Subcutaneous abdominal adipose tissue (tissue), 5 donors: ENCODE data around the gene USP5.
"Not testable (repeated sequence)": the region's sequence is repeated elsewhere in the genome, so short reads cannot be mapped to it uniquely, and the experiment has no call there.

Experiments used
- H3K27ac ChIP-seq: one replicate; pipeline ENCODE4 v1.7.0; 2013; ENCODE audit warnings: low read depth, mild to moderate bottlenecking, inconsistent platforms, low read length, moderate library complexity
- H3K27me3 ChIP-seq, 5 donors: one replicate each; pipeline ENCODE4 v1.7.0; 2013; ENCODE audit warnings: low read length in 5 of 5, inconsistent platforms in 1 of 5; ENCODE audit not compliant: control insufficient read depth in 5 of 5, insufficient read depth in 4 of 5
- H3K36me3 ChIP-seq, 5 donors: one replicate each; pipeline ENCODE4 v1.7.0; 2013; ENCODE audit warnings: low read length in 5 of 5; ENCODE audit not compliant: control insufficient read depth in 5 of 5, insufficient read depth in 5 of 5
- H3K4me1 ChIP-seq, 5 donors: one replicate each; pipeline ENCODE4 v1.7.0; 2013; ENCODE audit warnings: low read length in 5 of 5, mild to moderate bottlenecking in 3 of 5, moderate library complexity in 1 of 5; ENCODE audit not compliant: control insufficient read depth in 5 of 5, insufficient read depth in 5 of 5
- H3K4me3 ChIP-seq, 5 donors: one replicate each; pipeline ENCODE4 v1.7.0; 2013; ENCODE audit warnings: low read length in 5 of 5, low read depth in 1 of 5
- H3K9ac ChIP-seq, 5 donors: one replicate each; pipeline ENCODE4 v1.7.0; 2013; ENCODE audit warnings: low read length in 5 of 5, mild to moderate bottlenecking in 4 of 5, moderate library complexity in 3 of 5
- H3K9me3 ChIP-seq, 5 donors: one replicate each; pipeline ENCODE4 v1.7.0; 2013; ENCODE audit warnings: low read length in 5 of 5; ENCODE audit not compliant: control insufficient read depth in 5 of 5
- donor health status: healthy.
- donor health status: healthy.
- donor health status: healthy.
- donor health status: healthy.
- donor health status: healthy.

The USP5 gene

DNA sequence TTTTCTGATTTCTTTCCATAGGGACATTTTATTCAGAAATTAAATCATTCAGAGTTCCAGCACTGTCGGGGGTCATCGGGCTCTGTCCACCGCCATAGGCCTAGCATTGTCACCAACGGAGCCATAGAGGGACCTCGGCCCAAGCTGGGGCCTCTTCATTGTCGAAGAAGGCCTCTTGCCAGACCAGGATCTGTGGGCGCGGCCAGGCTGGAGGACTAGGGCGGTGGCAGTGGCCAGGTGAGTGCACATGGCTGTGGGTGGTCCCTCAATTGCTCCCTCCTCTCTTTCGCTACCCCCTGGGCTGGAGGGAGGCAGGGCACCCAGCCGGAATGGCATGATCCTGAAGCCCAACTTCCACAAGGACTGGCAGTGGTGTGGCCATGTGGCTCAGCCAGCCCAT is 31.7 kb downstream of the USP5 start:
- Histone ChIP-seq H3K27ac (no peak overlapping the region), H3K9me3 (no peaks in the 10 kb centered on the region), H3K4me1 (no peaks in the 10 kb centered on the region), H3K9ac (peak overlapping the region in 1 of 5 donors; percentile 13), H3K36me3 (peaks cover 0 to 18% (median 7%) of the 10 kb centered on the region in 5 donors), H3K27me3 (no peaks in the 10 kb centered on the region), H3K4me3 (no peak overlapping the region)

- H3K36me3 ChIP-seq = peaks cover 0 to 18% (median 7%) of the 10 kb centered on the region in 5 donors
- H3K27ac ChIP-seq = no peak overlapping the region
- H3K9me3 ChIP-seq = no peaks in the 10 kb centered on the region
- no peaks in the 10 kb centered on the region for H3K27me3 ChIP-seq
- no peaks in the 10 kb centered on the region for H3K4me1 ChIP-seq
- no peak overlapping the region for H3K4me3 ChIP-seq
- no peak overlapping the region for H3K9ac ChIP-seq
Measured at GRCh38 chr12:6884539-6884938, 32.6 kb downstream of the USP5 start.

DNA sequence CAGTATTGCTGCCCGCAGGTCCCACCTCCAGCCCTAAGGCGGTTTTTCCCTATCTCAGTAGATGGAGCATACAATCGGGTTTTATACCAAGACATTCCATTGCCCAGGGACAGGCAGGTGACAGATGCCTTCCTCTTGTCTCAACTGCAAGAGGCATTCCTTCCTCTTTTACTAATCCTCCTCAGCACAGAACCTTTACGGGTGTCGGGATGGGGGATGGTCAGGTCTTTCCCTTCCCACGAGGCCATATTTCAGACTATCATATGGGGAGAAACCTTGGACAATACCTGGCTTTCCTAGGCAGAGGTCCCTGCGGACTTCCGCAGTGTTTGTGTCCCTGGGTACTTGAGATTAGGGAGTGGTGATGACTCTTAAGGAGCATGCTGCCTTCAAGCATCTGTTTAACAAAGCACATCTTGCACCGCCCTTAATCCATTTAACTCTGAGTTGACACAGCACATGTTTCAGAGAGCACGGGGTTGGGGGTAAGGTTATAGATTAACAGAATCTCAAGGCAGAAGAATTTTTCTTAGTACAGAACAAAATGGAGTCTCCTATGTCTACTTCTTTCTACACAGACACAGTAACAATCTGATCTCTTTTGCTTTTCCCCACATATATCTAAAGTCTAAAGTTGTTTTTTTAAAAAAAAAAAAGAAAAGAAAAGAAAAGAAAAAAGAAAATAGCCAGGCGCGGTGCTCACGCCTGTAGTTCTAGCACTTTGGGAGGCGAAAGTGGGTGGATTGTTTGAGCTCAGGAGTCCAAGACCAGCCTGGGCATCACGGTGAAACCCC is 34.5 kb downstream of the USP5 start:
- not testable (repeated sequence) for H3K4me3 ChIP-seq, H3K9ac ChIP-seq, H3K4me1 ChIP-seq, H3K27ac ChIP-seq, H3K27me3 ChIP-seq, H3K9me3 ChIP-seq
- peaks cover 0 to 18% (median 7%) of the 10 kb centered on the region in 5 donors for H3K36me3 ChIP-seq

DNA sequence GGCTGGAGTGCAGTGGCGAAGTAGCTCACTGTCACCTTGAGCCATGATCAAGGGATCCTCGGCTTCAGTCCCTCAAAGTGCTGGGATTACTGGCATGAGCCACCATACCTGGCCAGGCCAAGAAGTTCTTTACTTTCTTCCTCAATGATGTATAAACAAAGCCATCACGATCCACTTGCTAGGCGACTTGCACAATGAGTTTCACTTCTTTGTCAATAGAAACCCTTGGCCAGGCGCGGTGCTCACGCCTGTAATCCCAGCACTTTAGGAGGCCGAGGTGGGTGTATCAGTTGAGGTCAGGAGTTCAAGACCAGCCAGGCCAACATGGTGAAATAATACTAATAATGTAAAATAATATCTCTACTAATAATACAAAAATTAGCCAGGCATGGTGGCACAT is 35.5 kb downstream of the USP5 start:
- Histone ChIP-seq H3K27ac (no peak overlapping the region), H3K27me3 (no peaks in the 10 kb centered on the region), H3K36me3 (peaks cover 0 to 18% (median 7%) of the 10 kb centered on the region in 5 donors), H3K4me1 (peaks cover 0 to 13% (median 11%) of the 10 kb centered on the region in 5 donors), H3K9me3 (no peaks in the 10 kb centered on the region), H3K4me3 (no peak overlapping the region), H3K9ac (no peak overlapping the region)

- Histone ChIP-seq H3K27me3 (no peaks in the 10 kb centered on the region), H3K4me1 (peaks cover 0 to 13% (median 11%) of the 10 kb centered on the region in 5 donors), H3K36me3 (peaks cover 0 to 18% (median 7%) of the 10 kb centered on the region in 5 donors), H3K27ac (no peak overlapping the region), H3K9ac (no peak overlapping the region), H3K9me3 (no peaks in the 10 kb centered on the region), H3K4me3 (no peak overlapping the region)
Measured at GRCh38 chr12:6888360-6888759, 36.4 kb downstream of the USP5 start.

GRCh38 chr12:6888794-6889193 is 36.8 kb downstream of the USP5 start:
- H3K9ac ChIP-seq, H3K27ac ChIP-seq, H3K27me3 ChIP-seq, H3K4me3 ChIP-seq, H3K9me3 ChIP-seq: not testable (repeated sequence)
- Histone ChIP-seq H3K4me1 (peaks cover 0 to 13% (median 11%) of the 10 kb centered on the region in 5 donors), H3K36me3 (peaks cover 0 to 15% (median 5%) of the 10 kb centered on the region in 5 donors)

GRCh38 chr12:6889775-6890573 is 38.0 kb downstream of the USP5 start:
- not testable (repeated sequence) for H3K27me3 ChIP-seq, H3K36me3 ChIP-seq, H3K9me3 ChIP-seq
- H3K27ac ChIP-seq = peak overlapping the region; percentile 95
- peak overlapping the region in 3 of 5 donors; percentile 43 to 79 (median 75) for H3K9ac ChIP-seq
- peak overlapping the region in 2 of 5 donors; percentile 68 to 76 for H3K4me3 ChIP-seq
- H3K4me1 ChIP-seq = peaks cover 0 to 13% (median 11%) of the 10 kb centered on the region in 5 donors

GRCh38 chr12:6890789-6891645 is 39.1 kb downstream of the USP5 start:
- Histone ChIP-seq H3K27me3 (no peaks in the 10 kb centered on the region), H3K4me3 (peak overlapping the region; percentile 61 to 76 (median 69)), H3K9ac (peak overlapping the region; percentile 77 to 94 (median 88))

GRCh38 chr12:6891646-6892001 is 39.7 kb downstream of the USP5 start:
- Histone ChIP-seq H3K9ac (peak overlapping the region; percentile 77 to 94 (median 88)), H3K9me3 (no peaks in the 10 kb centered on the region), H3K4me1 (peaks cover 0 to 13% (median 11%) of the 10 kb centered on the region in 5 donors), H3K4me3 (peak overlapping the region; percentile 61 to 75 (median 65)), H3K27ac (peak overlapping the region; percentile 94), H3K27me3 (no peaks in the 10 kb centered on the region), H3K36me3 (no peaks in the 10 kb centered on the region)

More at GRCh38 chr12:6890789-6891645, 39.1 kb downstream of the USP5 start:
- Histone ChIP-seq H3K9me3 (no peaks in the 10 kb centered on the region), H3K27ac (peak overlapping the region; percentile 95), H3K36me3 (no peaks in the 10 kb centered on the region), H3K4me1 (peaks cover 0 to 13% (median 11%) of the 10 kb centered on the region in 5 donors)
